GM18526 (cell line): Measurements from ENCODE around the gene LRRC63.

ENCODE experiments used
- POLR2A ChIP-seq: IDR thresholded peaks from 3 replicates; pipeline ENCODE4 v1.6.1; 2011; ENCODE audit not compliant: insufficient read length; ENCODE audit errors: extremely low read depth

Gene LRRC63

DNA sequence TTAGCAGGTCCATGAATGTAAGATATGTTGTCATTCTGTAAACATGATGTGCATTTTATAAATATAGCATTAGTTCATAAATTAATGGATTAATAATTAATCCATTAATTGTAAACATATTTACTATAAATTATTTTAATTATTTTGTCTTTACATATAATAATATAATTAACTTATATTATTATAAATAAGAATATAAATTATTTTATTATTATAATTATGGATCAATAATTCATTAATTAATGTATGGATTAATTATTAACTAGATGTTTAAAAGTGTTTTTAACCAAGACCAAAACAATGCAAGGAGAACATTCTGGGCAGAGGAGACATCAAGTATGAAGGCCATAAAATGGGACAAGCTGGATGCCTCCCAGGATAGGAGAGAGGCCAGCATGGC lies 103.3 kb downstream of the LRRC63 start:
- TF ChIP-seq POLR2A, result no peak

DNA sequence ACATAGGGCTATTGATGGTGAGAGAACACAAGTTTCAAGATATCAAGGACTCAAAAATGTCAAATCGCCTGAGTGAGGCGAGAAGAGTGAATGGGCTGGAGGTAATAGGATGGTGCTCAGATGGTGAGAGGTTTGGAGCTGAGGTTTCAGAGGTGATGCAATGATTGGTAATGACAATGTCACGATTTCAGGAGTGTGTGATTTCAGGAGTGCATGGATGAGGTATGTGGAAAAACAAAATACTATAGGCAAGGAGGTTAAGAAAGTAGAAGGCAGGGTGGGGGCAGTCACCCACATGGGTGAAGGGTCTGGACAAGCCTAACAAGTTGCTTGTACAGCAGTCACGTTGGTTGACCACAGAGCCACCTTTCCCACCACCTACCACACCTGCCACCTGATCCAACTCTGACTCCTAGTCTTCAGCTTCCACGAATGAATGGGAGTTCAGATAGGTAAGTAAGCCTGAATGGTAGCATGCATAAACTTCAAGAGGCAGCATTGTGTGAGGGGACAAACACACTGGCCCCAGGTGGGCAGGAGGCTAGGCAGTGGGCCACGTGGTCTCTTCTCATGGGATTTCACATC lies 103.9 kb downstream of the LRRC63 start:
- TF ChIP-seq POLR2A, result no peak

DNA sequence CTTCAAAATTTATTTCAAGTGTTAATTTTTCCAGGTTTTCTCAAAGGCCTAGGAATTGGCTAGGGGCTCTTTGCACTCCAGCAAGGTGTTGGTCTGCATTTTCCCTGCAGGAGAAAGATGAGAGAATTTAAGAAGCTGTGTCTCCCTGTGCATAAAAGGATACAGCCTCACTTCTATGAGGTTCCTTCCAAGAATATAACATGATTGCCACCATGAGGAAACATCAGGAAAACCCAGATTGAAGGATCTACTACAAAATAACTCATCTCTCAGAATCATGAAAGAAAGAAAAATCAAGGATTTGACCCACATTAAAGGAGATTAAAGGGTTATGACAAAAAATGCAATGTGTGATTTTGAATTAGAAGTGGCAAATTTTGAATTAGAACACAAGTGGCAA lies 105.4 kb downstream of the LRRC63 start:
- no peak for TF ChIP-seq POLR2A

DNA sequence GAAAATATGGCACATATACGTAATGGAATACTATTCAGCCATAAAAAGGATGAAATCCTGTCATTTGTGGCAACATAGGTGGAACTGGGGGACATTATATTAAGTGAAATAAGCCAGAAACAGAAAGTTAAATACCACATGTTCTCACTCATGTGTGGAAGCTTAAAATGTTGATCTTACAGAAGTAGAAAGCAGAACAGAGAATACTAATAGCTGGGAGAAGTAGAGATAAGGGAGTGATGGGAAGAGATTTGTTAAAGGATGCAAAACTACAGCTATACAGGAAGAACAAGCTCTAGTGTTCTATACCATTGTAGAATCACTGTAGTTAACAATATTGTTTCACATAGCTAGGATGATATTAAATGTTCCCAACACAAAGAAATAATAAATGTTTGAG lies 107.3 kb downstream of the LRRC63 start:
- no peak for TF ChIP-seq POLR2A

DNA sequence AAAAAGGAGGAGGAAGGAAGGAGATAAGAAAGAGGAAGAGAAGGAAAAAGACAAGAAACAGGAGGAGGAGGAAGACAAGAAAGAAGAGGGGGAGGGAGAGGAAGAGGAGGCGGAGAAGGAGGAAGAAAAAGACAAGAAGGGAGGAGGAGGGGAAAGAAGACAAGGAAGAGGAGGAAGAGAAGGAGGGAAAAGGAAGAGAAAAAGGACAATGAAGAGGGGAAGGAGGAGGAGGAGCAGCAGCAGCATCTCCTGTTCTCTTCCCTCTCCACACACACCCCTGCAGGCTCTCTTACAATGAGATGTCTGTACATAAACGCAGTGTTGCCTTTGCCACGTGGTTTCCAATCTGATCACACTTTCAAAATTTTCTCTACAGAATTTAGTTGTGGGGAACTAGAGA lies 108.7 kb downstream of the LRRC63 start:
- no peak for TF ChIP-seq POLR2A

DNA sequence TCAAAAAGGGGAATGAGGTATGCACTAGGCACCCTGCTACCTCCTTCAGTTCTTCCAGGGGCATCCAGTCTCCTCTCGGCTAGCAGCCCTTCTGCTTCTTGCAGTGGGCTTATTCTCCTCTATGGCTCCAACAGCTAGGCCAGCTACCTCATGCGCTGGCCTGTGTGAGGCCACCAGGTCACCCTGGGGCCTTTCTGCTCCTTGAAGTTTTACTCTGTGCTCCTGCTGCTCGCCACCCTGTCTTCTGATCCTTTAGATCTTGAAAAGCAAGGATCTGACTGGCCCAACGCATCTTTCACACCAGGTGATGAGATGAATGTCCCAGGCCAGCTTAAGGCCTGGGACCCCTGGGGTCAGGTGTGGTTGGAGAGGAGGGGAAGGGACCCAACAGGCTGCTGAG lies 109.1 kb downstream of the LRRC63 start:
- no peak for TF ChIP-seq POLR2A

DNA sequence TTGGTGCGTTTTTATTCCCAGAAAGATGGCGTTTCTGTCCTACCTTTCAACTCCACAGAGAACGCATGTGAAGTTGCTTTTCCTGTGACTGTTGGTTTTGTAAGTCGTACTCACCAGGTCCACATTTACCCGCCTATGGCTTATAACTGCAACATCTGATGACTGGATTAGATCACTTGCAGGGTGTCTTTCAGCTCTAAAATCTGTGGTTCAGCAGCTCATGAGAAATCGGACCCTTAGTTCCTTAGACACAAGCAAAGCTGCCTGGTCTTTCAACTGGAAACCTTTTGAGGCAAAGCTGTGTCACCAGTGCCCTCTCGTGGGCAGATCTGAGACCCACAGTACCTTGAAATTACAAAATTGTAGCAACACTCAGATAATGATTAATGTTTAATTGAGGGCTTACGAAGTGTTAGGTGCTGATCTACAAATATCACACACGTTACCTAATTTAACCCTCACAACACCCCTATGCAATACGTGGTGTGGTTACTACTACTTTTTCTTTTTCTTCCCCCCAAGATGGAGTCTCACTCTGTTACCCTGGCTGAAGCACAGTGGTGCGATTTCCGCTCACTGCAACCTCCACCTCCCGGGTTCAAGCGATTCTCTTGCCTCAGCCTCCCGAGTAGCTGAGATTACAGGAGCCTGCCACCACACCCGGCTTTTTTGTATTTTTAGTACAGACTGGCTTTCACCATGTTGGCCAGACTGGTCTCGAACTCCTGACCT lies 109.9 kb downstream of the LRRC63 start:
- no peak for TF ChIP-seq POLR2A

DNA sequence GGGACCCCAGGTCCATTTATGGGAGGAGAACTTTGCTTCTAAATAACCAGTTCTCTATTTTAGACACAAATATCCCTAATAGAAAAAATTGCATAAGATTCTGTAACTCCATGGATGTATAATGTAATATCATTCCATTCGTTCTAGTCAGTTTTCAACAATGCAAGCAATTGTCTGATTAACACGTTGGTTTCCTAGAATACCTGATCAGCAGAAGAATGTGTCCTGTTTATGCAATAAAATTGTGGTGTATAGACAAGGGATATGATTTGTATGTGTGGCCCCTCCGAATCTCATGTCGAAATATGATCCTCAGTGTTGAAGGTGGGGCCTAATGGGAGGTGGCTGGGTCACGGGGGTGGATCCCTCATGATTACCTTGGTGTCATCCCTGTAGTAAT lies 113.2 kb downstream of the LRRC63 start:
- TF ChIP-seq POLR2A, result no peak
